ENCODE data around the gene SLC18A2.

Gene SLC18A2

GRCh38 chr10:117324367-117324766, 83.5 kb downstream of the SLC18A2 start:
- DNase-seq (ENCODE audit: low read depth), result no peak
- no peak overlapping the region for H3K4me3 ChIP-seq (ENCODE audit: low read depth, low read length)
- TF ChIP-seq CTCF (IDR thresholded peaks at IDR 0.05; ENCODE audit: low read depth, low read length, missing control alignments), result no peak

- H3K4me3 ChIP-seq (ENCODE audit: low read depth, low read length), result no peak overlapping the region
- no peak for TF ChIP-seq CTCF (IDR thresholded peaks at IDR 0.05; ENCODE audit: low read depth, low read length, missing control alignments)
- no peak for DNase-seq (ENCODE audit: low read depth)
These were observed 86.3 kb downstream of the SLC18A2 start for GRCh38 chr10:117327262-117327661.
